NCI-H2107 (cell line): ENCODE measurements around the gene ADCY9.
"Not testable (repeated sequence)": the region's sequence is repeated elsewhere in the genome, so short reads cannot be mapped to it uniquely, and the experiment has no call there.

ENCODE experiments used
- DNase-seq: peaks from one replicate; lab custom pipeline; 2025; lab: John Stamatoyannopoulos, UW

The ADCY9 gene

DNA sequence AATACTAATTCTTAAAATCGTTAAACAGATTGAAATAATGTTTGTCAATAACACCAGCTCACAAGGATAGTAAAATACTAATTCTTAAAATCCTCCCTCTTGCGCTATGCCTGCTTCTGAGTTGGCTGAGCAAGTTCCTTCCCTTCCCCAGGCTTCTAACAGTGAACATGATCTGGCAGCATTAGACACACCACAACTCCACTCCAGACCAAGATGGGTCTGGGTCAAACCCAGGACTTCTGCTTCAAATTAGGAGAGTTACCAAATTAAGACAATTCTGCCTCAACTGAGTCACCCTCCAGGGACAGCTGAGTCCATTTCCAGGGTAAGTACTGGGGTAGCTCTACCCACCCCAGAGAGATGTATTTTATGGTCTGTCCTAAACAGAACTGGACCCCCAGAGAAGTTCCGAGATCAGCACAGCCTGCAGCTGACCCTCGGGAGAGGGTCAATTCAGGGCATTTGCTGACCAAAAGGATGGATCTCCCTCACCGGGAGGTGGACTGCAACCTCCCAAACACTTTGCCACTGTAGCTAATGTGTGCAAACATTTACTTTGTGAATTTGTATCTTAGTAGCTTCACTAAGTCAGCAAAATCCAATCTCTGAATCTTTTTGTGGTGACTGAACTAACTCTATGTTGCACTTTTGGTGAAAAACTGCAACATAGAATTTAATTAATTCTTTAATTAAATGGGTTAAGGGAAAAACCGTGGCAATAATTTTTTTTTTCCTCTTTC lies 48.8 kb downstream of the ADCY9 start:
- DNase-seq = no peak

DNA sequence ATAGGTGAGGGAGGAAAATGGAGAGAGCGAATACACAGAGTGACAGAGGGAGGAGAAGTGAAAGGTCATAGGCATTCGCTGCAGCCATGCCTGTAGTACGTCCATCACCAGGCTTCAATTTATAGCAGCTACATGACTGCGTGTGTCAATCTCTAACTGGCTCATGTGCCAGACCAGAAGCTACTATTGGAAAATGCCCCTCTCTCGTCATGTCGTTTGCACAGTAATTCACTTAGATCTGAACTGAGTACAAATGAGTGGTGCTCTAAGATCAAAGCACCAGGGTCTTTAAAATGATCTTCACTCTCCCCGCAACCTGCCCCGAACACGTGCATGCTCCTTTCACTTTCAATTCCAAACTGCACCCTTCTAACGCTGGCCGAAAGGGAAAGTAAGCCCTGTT lies 51.3 kb downstream of the ADCY9 start:
- DNase-seq = no peak

DNA sequence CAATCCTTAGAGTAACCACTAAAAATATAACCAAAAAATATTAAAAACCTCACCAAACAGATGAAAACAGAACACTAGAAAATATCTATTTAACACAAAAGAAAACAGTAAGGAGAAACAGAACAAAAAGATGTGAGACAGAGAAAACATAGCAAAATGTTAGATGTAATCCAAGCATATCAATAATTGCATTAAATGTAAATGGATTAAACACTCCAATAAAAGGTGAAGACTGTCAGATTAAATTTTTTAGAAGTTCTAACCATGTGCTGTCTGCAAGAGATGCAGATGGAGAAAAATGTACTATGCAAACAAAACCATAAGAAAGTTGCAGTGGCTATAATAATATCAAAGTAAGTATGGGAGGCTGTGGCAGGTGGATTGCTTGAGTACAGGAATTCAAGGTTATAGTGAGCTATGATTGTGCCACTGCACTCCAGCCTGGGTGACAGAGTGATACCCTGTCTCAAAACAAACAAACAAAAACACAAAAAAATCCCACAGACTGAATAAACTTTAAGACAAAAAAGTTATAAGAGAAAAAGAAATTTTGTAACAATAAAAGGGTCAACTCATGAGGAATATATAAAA lies 53.9 kb downstream of the ADCY9 start:
- DNase-seq = no peak

DNA sequence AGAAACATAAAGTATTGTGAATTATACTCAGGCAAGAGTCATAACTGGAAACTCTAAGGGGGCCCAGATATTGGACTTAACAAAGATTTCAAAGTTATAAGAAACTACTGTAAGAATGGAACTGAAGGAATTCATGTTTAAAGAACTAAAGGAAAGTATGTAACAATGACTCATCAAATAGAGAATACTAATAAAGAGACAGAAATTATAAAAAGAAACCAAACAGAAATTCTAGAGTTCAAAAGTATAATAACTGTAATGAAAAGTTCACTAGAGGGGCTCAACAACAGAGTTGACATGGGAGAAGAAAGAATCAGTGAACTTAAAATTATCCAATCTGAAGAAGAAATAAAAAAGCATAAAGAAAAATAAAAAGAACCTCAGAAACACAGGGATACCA lies 55.4 kb downstream of the ADCY9 start:
- no peak for DNase-seq

DNA sequence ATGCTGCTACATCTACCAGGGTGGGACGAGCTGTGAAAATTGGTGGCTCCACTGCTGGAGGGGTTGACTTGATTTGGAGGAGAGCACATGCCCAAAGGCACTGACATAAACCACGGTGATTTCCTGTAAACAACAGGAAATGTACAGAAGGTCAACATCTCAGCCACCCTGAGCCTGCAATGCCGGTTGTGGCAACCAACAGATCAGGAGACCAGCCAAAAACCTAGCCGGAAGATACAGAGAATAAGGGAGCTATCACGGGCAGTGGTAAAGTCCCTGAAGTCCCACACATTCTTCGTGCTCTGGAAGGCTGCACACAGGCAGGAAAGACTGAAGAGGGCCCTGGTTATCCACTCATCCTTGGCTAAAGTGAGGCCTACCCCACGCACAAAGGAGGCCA lies 56.2 kb downstream of the ADCY9 start:
- no peak for DNase-seq

DNA sequence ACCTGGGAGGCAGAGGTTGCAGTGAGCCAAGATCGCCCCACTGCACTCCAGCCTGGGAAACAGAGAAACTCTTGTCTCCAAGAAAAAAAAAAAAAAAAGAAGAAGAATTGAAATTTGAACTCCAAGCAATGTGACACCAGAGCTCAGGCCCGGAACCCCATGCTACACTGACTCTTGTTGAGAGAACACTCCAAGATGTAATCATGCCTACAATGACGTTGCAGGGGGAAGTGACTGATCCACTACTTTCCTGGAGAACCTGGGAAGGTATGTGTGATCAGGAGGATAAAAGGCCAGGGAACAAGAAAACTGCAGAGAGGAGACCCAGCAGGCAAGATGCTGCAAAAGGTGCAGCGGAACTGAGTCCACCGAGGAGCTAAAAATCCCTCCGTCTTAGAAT lies 57.9 kb downstream of the ADCY9 start:
- no peak for DNase-seq

DNA sequence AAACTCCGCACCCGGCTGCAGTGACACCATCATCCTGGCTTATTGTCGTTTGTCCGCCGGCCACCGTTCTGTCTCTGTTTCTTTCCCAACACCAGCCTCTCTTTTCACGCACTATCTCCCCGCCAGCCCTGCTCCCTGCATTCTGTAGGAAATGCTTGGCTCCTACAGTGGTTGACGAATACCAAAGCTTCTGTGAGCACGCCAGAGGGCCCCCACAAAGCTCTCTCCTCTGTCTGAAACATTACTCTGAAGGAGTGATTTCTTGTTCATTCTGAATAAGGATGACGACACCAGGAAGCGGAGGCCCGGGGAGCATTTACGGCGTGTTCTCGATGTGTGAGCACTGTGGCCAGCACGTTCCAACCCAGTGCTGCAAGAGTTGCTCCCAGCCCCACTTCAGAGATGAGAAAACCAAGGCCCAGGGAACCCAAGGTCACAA lies 58.8 kb downstream of the ADCY9 start:
- no peak for DNase-seq

DNA sequence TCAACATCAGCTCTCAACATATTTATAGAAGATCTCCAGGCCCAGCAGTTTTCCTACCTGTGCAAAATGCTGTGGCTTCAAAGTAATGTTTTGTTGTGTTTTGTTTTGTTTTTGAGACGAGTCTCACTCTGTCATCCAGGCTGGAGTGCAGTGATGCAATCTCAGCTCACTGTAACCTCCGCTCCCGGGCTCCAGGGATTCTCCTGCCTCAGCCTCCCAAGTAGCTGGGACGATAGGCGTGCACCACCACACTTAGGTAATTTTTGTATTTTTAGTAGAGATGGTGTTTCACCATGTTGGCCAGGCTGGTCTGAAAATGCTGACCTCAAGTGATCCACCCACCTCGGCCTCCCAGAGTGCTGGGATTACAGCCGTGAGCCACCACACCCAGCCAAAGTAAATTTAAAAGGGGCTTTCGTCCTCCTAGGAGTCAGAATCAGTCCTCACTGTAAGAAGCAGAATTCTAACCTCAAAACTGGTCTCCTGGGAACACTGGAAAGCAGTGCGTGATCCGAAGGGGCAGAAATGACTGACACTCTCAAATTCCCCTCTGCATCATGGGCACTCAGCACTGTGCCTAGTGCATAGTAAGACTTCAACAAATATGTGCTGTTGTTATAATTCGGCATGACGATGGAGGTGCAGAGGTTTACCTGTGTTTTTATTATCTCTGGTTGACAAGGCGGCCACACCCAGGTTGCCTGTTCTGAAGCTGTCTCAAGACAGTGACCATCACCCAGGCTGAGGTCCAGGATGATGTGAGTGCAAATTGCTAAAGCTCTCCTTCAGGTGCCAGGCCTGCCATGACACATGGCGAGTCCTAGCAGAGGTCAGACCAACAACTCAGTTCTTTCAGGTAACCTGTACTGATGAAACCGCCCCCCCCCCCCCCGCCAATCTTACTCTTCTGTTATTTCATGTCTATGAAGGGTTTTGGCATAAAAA lies 59.8 kb downstream of the ADCY9 start:
- DNase-seq = no peak

DNA sequence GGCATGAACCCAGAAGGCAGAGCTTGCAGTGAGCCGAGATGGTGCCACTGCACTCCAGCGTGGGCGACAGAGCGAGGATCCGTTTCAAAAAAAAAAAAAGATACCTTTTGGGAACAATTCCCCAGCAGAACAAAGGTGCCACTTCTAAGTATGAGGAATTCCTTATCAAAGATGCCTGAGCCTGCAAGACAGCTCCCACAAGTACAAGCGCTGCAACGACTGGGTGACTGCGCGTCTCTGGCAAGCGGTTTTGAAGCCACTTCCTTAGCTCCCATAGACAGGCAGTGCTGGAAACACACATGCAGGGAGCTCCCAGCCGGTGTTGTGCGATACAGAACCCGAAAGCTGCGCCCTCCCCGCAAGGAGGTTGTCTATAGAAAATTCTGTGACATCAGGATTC lies 60.5 kb downstream of the ADCY9 start:
- no peak for DNase-seq

DNA sequence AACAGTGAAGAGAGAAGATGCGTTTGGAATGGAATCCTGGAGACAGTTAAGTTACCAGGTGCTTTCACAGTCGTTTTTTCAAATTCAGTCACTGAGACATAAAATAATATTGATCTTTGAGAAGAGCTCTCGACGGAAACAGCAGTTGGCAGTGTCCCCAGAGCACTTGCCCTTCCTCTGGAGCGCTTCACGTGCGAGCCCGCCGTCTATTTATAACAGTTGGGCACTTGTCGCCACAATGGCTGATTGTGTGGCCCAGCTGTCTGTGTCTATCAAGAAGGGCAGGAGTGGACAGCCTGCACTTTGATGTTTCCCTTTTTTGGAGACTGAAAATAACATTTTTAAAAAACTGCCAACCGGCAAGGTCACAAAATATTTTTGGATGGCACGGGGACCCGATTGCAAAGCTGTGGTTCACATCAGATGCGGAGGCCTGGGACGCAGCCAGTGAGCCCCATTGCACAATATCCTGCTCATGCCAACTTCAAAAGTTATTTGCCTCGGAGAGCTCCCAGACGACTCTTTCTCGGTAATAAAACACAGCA lies 62.9 kb downstream of the ADCY9 start:
- DNase-seq = peak; percentile 92

DNA sequence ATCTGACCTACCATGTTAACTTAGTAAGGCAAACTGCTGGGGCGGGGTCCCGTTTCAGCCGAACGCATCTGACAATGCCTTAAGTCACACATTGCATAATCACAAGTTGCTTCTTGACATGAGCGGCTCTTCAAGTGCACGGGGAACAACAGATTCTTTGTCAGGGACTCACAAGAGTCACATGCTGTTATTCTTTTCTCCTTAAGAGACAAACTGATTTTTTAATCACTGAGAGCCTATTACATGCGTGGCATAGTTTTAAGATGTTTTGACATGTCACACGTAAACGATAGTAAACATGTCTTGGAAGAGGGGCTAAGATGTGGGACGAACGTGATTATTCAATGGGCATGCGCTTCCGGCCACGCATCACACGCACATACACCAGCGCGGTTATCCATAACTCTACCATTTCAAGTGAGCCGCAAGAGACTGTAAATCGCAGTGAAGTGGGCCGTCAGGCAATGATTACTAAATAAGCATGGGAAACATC lies 63.4 kb downstream of the ADCY9 start:
- DNase-seq = peak; percentile 61

DNA sequence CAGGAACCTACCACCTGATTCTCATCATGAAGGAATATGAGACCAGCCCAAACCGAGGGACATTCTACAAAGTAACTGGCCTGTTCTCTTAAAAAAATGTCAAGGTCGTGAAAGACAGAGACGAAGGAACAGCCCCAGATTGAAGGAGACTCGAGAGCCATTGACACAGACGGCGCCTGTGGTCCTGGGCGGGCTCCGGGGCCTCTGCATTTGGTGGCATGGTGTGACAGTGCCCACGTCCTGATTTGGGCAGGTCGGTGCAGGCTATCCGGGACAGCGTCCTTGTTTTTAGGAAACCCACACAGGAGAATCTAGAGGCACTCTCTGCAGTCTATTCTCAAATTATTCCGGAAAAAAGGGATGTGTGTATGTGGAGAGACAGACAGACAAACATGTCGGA lies 64.1 kb downstream of the ADCY9 start:
- no peak for DNase-seq

DNA sequence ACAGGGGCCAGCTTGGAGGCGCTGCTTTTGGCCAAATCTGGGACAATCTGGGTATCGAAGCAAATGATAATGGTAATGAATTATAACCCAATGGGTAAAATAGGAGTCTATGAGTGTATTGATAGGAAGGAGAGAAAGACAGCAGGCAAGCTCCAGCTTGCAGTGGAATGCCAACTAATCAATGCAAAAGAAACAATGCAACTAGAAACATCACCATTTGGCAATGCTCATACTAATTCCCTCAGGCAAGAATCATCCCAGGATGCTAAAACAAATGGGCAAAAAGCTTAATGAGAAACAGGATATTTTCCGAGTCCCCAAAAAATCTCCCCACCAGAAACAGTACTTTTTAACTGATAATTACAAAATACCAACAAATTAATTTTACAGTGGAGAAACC lies 64.7 kb downstream of the ADCY9 start:
- no peak for DNase-seq

DNA sequence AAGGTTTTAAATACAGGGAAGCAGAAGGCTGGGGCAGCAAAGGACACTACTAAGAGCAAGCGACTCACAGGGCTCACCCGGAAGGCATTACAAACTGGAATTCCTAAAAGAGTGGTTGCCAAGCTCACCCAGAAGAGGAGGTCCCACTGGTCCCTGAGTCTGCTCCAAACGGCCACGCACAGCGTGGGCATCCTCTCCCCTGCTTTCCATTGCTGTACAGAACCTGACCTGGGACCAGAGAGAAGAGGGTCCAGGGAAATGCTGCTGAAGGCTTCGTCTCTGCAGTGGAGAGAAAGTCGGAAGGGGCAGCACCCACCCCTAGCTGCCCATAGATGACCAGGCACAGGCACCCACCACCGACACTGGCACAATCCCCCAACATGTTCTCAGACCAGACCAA lies 67.2 kb downstream of the ADCY9 start:
- no peak for DNase-seq

DNA sequence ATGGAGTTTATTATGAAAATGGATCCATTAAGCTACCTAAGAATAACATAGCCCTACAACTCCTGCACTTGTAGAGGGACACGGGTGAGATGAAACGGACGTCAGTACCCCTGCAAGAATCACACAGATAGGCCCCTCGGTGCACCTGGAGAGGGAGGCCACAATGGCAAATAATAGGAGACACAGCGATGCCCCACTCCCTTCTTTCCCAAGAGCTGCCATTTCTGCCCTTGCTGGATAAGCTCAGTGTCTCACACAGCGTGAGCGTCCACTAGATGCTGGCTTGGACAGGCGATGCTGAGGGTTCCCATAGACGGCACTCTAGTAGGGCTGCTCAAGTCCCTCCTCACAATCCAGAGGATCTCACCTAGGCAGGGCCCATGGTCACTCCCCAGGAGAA lies 67.8 kb downstream of the ADCY9 start:
- no peak for DNase-seq

DNA sequence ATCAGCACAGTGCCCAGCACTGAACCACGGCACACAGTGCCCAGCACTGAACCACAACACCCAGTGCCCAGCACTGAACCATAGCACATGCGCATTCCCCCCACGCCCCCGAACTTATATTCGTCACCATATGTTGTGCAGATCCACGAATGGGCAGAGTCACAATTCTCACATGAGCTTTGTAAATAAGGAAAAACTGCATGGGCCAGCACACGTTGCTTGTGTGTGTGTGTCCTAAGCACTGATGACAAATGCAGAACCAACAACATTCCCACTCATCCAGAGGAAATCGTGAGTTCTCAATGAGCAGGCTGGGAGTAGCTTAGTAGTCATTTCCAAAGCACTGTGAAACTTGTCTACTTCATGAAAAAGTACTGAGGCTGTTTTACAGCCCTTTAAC lies 70.0 kb downstream of the ADCY9 start:
- DNase-seq = no peak

DNA sequence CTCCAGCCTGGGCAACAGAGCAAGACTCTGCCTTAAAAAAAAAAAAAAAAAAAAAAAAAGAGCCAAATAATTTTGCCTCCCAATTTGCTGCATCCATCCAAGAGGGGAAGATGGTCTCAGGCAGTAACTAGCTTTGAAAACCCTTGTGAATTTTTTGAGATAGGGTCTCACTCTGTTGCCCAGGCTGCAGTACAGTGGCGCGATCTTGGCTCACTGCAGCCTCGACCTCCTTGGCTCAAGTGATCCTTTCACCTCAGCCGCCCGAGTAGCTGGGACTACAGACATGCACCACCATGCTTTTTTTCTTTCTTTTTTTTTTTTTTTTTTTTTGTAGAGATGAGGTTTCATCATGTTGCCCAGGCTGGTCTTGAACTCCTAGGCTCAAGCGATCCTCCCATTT lies 70.7 kb downstream of the ADCY9 start:
- not testable (repeated sequence) for DNase-seq

DNA sequence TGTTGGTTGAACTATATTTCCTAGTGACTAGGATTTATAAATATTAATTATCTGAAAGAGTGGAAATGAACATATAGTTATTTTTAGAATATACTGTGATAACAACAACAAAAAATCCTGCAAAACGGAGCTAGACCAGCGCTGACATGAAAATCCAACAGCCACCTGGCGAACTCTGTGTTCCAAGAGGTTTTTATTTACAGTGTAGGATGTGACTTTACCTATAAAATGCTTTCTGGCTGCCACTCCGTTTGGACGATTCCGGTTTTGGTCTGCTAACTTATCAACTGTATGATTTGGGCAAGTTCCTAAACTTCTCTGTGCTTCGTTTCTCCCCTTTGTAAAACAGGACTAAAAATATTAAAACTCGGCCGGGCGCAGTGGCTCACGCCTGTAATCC lies 73.7 kb downstream of the ADCY9 start:
- no peak for DNase-seq

DNA sequence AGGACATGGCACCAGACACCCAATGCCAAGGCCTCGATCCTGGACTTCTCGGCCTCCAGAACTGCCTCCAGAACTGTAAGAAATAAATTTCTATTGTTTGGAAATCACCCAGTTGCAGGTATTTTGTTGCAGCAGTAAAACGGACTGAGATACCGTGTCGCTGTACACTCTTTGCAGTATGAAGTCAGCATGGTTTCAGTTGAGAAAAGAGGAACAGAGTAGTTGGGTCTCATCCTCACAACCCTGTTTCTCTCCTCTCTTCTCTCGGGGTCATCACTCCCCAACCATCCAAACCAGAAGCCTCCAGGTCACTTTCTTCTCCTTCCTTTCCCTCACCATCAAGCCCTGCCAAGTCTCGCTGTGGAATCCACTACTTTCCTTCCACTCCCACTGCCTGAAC lies 77.8 kb downstream of the ADCY9 start:
- no peak for DNase-seq

DNA sequence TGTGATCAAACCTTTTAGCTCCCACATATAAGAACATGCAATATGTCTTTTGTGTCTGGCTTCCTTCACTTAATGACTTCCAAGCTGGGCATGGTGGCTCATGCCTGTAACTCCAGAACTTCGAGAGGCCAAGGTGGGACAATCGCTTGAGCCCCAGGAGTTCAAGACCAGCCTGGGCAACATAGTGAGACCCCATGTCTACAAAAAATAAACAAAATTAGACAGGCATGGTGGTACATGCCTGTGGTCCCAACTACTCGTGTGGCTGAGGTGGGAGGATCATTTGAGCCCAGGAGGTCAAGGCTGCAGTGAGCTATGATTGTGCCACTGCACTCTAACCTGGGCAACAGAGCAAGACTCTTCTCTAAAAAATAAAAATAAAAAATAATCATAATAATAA lies 79.3 kb downstream of the ADCY9 start:
- DNase-seq = not testable (repeated sequence)

DNA sequence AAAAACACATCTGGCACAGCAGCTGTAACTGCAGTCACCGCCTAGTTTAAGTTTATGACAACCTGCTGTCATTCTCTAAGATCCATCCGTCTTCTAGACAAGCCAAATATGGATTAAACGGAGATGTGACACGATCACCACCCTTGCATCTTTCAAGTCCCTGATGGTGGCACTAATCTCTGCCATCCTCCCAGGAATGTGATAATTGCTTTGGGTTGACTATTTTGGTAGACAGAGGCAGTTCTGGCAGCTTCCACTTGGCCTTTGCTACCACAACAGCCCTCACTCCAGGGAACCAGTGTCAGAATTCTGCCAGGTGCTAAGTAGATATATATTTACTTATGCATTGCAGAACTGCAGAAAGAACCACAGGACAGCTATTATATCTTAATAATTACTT lies 81.3 kb downstream of the ADCY9 start:
- no peak for DNase-seq

DNA sequence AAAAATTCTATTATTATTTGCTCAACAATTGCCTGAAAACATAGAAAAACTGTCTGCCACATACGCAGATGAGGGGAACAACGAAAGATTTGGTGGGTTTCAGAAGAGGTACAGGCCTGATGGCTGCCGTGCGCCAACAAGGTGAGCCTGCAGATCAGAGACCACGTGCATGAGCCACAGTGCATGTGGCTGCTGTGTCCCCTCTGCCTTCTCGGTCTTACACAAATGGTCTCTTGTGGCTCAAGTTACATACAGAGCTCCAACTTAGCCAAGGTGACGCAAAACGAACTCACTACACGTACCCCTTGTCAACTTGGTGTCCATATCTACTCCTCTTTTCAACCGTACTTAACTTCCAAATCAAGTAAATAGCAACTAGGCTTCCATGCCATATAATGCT lies 82.3 kb downstream of the ADCY9 start:
- no peak for DNase-seq
